NCI-H146 treated with DMSO at 0.1 percent for 48 hours (cell line): ENCODE measurements around the gene DEK.
"Not testable (repeated sequence)": the region's sequence is repeated elsewhere in the genome, so short reads cannot be mapped to it uniquely, and the experiment has no call there.

ENCODE experiments used
- DNase-seq: peaks from one replicate; lab custom pipeline; 2025; ENCODE audit not compliant: unreplicated experiment; lab: John Stamatoyannopoulos, UW

The DEK gene

GRCh38 chr6:18264219-18264922 is at the start of gene DEK:
Gene DEK, minus strand, starts transcription at chr6:18264530. Its CDS starts 543 bp downstream, at chr6:18263987.
- DNase-seq = peak; percentile 74

GRCh38 chr6:18312368-18312767 is 48.0 kb upstream of the DEK start:
- DNase-seq = no peak

- not testable (repeated sequence) for DNase-seq
Observed at GRCh38 chr6:18310010-18310409, 45.7 kb upstream of the DEK start.

- DNase-seq = no peak
Observed at GRCh38 chr6:18309046-18309445, 44.7 kb upstream of the DEK start.

GRCh38 chr6:18308070-18308735 is 43.9 kb upstream of the DEK start:
- no peak for DNase-seq

GRCh38 chr6:18306977-18307376 is 42.6 kb upstream of the DEK start:
- no peak for DNase-seq

GRCh38 chr6:18302561-18303439 is 38.5 kb upstream of the DEK start:
- DNase-seq = no peak

GRCh38 chr6:18293076-18293904 is 29.0 kb upstream of the DEK start:
- no peak for DNase-seq

GRCh38 chr6:18289283-18289682 is 25.0 kb upstream of the DEK start:
- no peak for DNase-seq

GRCh38 chr6:18284261-18284660 is 19.9 kb upstream of the DEK start:
- DNase-seq = no peak

- DNase-seq = no peak
Observed at GRCh38 chr6:18281564-18281963, 17.2 kb upstream of the DEK start.

GRCh38 chr6:18280084-18280483 is 15.8 kb upstream of the DEK start:
- DNase-seq = peak; percentile 25

GRCh38 chr6:18279422-18279821 is 15.1 kb upstream of the DEK start:
- DNase-seq = no peak

- no peak for DNase-seq
Observed at GRCh38 chr6:18277237-18278006, 13.1 kb upstream of the DEK start.

- peak; percentile 66 for DNase-seq
Observed at GRCh38 chr6:18276610-18277236, 12.4 kb upstream of the DEK start.

- DNase-seq = no peak
Observed at GRCh38 chr6:18270216-18270615, 5.9 kb upstream of the DEK start.

- no peak for DNase-seq
Observed at GRCh38 chr6:18269717-18270116, 5.4 kb upstream of the DEK start.

GRCh38 chr6:18269253-18269652 is 4.9 kb upstream of the DEK start:
- peak; percentile 68 for DNase-seq

GRCh38 chr6:18268066-18268465 is 3.7 kb upstream of the DEK start:
- DNase-seq = no peak

- no peak for DNase-seq
Observed at GRCh38 chr6:18266523-18266912, 2.2 kb upstream of the DEK start.
